GM12878 (cell line): ENCODE data around the gene SLC4A2.

ENCODE experiments used
- CHD1 ChIP-seq: IDR thresholded peaks from 2 replicates; pipeline ENCODE4 v1.6.1; 2012; ENCODE audit warnings: low read depth, low read length, improper control_type of control experiment
- CREB1 ChIP-seq: IDR thresholded peaks from 2 replicates; pipeline ENCODE4 v1.6.1; 2012; ENCODE audit warnings: low read depth, mild to moderate bottlenecking, inconsistent platforms
- POLR2A ChIP-seq: IDR thresholded peaks from 2 replicates; pipeline ENCODE4 v1.6.1; 2011; ENCODE audit warnings: low read depth, mild to moderate bottlenecking, low read length
- TBL1XR1 ChIP-seq: IDR thresholded peaks from 2 replicates; pipeline ENCODE4 v1.6.1; 2012; ENCODE audit warnings: low read depth, low read length, improper control_type of control experiment

DNA sequence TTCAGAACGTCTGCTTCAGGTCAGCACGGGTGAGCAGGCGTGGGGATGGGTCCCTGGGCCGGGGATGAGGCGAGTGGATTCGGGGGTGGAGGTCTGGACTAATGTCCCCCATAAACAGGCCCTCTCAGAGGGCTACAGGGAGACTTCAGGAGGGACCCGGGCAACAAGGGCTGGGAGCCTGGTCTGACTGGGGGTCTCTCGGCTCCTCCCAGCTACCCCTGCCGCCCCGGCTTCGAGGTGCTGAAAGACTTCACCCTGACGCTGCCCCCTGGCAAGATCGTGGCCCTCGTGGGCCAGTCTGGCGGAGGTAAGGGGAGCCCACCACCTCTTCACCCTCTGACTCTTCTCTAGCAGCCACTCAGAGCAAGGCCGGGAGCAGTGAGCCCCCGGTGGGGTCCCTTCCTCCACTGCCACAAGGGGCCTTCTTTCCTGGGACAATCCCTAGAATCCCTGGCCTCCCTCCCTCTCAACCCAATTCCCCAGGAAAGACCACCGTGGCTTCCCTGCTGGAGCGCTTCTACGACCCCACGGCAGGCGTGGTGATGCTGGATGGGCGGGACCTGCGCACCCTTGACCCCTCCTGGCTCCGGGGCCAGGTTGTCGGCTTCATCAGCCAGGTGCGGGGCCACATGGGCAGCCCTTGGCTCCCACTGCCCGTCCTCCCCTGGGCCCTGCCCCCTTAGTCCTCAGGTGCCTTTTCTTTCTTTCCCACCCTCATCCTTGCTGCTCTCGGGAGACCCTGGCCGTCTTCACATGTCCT lies 18.6 kb upstream of the SLC4A2 start:
- no peak for TF ChIP-seq CREB1
- no peak for TF ChIP-seq CHD1
- TF ChIP-seq POLR2A = no peak
- no peak for TF ChIP-seq TBL1XR1
